Activated T-cell treated with anti-CD3 and anti-CD28 coated beads, Interleukin-2, amount 50 U/mL, for 4 hours (primary cell): ENCODE data around the gene PALM3. TPM values are rescaled to one million over a fixed set of nuclear protein-coding genes. Genes with fewer than 3 reads are reported as not detected.
"Not testable (repeated sequence)": the region's sequence is repeated elsewhere in the genome, so short reads cannot be mapped to it uniquely, and the experiment has no call there.

Source experiments
- ATAC-seq, 2 donors: fragments of 200-7000 bp; cut with Tn5 transposase; one replicate each; pipeline ENCODE4 v1.10.0; 2021
- DNase-seq: peaks from one replicate; pipeline ENCODE4 v3.0.0-alpha.2; 2020
- H3K27me3 Mint-ChIP-seq: one replicate; pipeline ENCODE4 v1.8.0; 2021; ENCODE audit warnings: low read depth, mixed read lengths
- H3K36me3 Mint-ChIP-seq: one replicate; pipeline ENCODE4 v1.8.0; 2022; ENCODE audit warnings: mixed read lengths; ENCODE audit not compliant: insufficient read depth
- H3K4me1 Mint-ChIP-seq: one replicate; pipeline ENCODE4 v1.8.0; 2021; ENCODE audit warnings: low read depth, mixed read lengths
- H3K4me3 Mint-ChIP-seq: one replicate; pipeline ENCODE4 v1.8.0; 2021; ENCODE audit warnings: mild to moderate bottlenecking, moderate library complexity, mixed read lengths
- H3K9me3 Mint-ChIP-seq: one replicate; pipeline ENCODE4 v1.8.0; 2021; ENCODE audit warnings: mixed read lengths
- total RNA-seq, 3 donors: library from RNA; stranded (reverse); gene quantifications; one replicate each; pipeline ENCODE4 v1.2.1, GENCODE V29; 2021

PALM3 gene
- total RNA-seq, 3 donors from 2014 or later, result not detected

- ATAC-seq, result peak in 1 of 2 donors; percentile 67
- H3K36me3 Mint-ChIP-seq, result no peaks in the 10 kb centered on the region
- H3K4me1 Mint-ChIP-seq, result peaks cover 13% of the 10 kb centered on the region
- no peaks in the 10 kb centered on the region for H3K9me3 Mint-ChIP-seq
- DNase-seq, result no peak
- peaks cover 28% of the 10 kb centered on the region for H3K27me3 Mint-ChIP-seq
- H3K4me3 Mint-ChIP-seq, result peak overlapping the region; percentile 71
These were observed 3.4 kb downstream of the PALM3 start for GRCh38 chr19:14058182-14059092.

- DNase-seq, result no peak
- Mint-ChIP-seq H3K27me3 (peaks cover 28% of the 10 kb centered on the region), H3K9me3 (no peaks in the 10 kb centered on the region), H3K4me1 (peaks cover 13% of the 10 kb centered on the region), H3K4me3 (peak overlapping the region; percentile 33), H3K36me3 (peaks cover 7% of the 10 kb centered on the region)
- no peak for ATAC-seq
These were observed 5.0 kb downstream of the PALM3 start for GRCh38 chr19:14056741-14057356.

GRCh38 chr19:14056069-14056666, 5.7 kb downstream of the PALM3 start:
- Mint-ChIP-seq H3K9me3 (no peaks in the 10 kb centered on the region), H3K27me3 (peaks cover 24% of the 10 kb centered on the region), H3K36me3 (peaks cover 11% of the 10 kb centered on the region), H3K4me3 (no peak overlapping the region), H3K4me1 (peaks cover 13% of the 10 kb centered on the region)
- no peak for DNase-seq
- ATAC-seq, result no peak

- Mint-ChIP-seq H3K27me3 (peaks cover 22% of the 10 kb centered on the region), H3K4me1 (peaks cover 13% of the 10 kb centered on the region), H3K9me3 (no peaks in the 10 kb centered on the region), H3K36me3 (peaks cover 12% of the 10 kb centered on the region), H3K4me3 (no peak overlapping the region)
- ATAC-seq, result no peak
- no peak for DNase-seq
These were observed 6.5 kb downstream of the PALM3 start for GRCh38 chr19:14055396-14055795.

GRCh38 chr19:14054721-14055120, 7.2 kb downstream of the PALM3 start:
- Mint-ChIP-seq H3K4me3 (no peak overlapping the region), H3K27me3 (peaks cover 16% of the 10 kb centered on the region), H3K36me3 (peaks cover 14% of the 10 kb centered on the region), H3K4me1 (peaks cover 13% of the 10 kb centered on the region), H3K9me3 (no peaks in the 10 kb centered on the region)
- DNase-seq (no peak), ATAC-seq (no peak)

- Mint-ChIP-seq H3K27me3 (peaks cover 14% of the 10 kb centered on the region), H3K4me1 (peaks cover 11% of the 10 kb centered on the region), H3K9me3 (no peaks in the 10 kb centered on the region), H3K36me3 (peaks cover 14% of the 10 kb centered on the region), H3K4me3 (no peak overlapping the region)
- no peak for ATAC-seq
- DNase-seq, result no peak
These were observed 7.8 kb downstream of the PALM3 start for GRCh38 chr19:14054099-14054498.

- DNase-seq, result no peak
- no peak for ATAC-seq
- peaks cover 8% of the 10 kb centered on the region for H3K27me3 Mint-ChIP-seq
- no peaks in the 10 kb centered on the region for H3K9me3 Mint-ChIP-seq
- H3K4me1 Mint-ChIP-seq, result peaks cover 7% of the 10 kb centered on the region
- H3K36me3 Mint-ChIP-seq, result peaks cover 16% of the 10 kb centered on the region
- no peak overlapping the region for H3K4me3 Mint-ChIP-seq
These were observed 8.4 kb downstream of the PALM3 start for GRCh38 chr19:14053500-14053899.

- Mint-ChIP-seq H3K4me1 (peaks cover 5% of the 10 kb centered on the region), H3K27me3 (peaks cover 4% of the 10 kb centered on the region), H3K4me3 (no peak overlapping the region), H3K9me3 (no peaks in the 10 kb centered on the region), H3K36me3 (peaks cover 20% of the 10 kb centered on the region)
- no peak for ATAC-seq
- no peak for DNase-seq
These were observed 8.8 kb downstream of the PALM3 start for GRCh38 chr19:14053032-14053431.

GRCh38 chr19:14052470-14052869, 9.4 kb downstream of the PALM3 start:
- H3K4me1 Mint-ChIP-seq, result peaks cover 3% of the 10 kb centered on the region
- peaks cover 20% of the 10 kb centered on the region for H3K36me3 Mint-ChIP-seq
- H3K9me3 Mint-ChIP-seq, result no peaks in the 10 kb centered on the region
- no peak for ATAC-seq
- no peak for DNase-seq
- no peak overlapping the region for H3K4me3 Mint-ChIP-seq
- H3K27me3 Mint-ChIP-seq, result no peaks in the 10 kb centered on the region

GRCh38 chr19:14051980-14052379, 9.9 kb downstream of the PALM3 start:
- H3K4me3 Mint-ChIP-seq, result no peak overlapping the region

GRCh38 chr19:14050961-14051360, 10.9 kb downstream of the PALM3 start:
- not testable (repeated sequence) for H3K9me3 Mint-ChIP-seq, H3K4me3 Mint-ChIP-seq, ATAC-seq, H3K4me1 Mint-ChIP-seq, H3K27me3 Mint-ChIP-seq, DNase-seq
- peaks cover 23% of the 10 kb centered on the region for H3K36me3 Mint-ChIP-seq

More at GRCh38 chr19:14051980-14052379, 9.9 kb downstream of the PALM3 start:
- Mint-ChIP-seq H3K27me3 (no peaks in the 10 kb centered on the region), H3K36me3 (peaks cover 20% of the 10 kb centered on the region), H3K4me1 (peaks cover 3% of the 10 kb centered on the region), H3K9me3 (no peaks in the 10 kb centered on the region)
- no peak for DNase-seq
- no peak for ATAC-seq

GRCh38 chr19:14050512-14050911, 11.4 kb downstream of the PALM3 start:
- H3K4me3 Mint-ChIP-seq, result no peak overlapping the region

GRCh38 chr19:14048443-14049153, 13.3 kb downstream of the PALM3 start:
- ATAC-seq (peak; percentile 93 to 94), DNase-seq (peak; percentile 81)
- Mint-ChIP-seq H3K9me3 (no peaks in the 10 kb centered on the region), H3K36me3 (peaks cover 25% of the 10 kb centered on the region), H3K27me3 (no peaks in the 10 kb centered on the region), H3K4me1 (peaks cover 3% of the 10 kb centered on the region), H3K4me3 (no peak overlapping the region)

More at GRCh38 chr19:14050512-14050911, 11.4 kb downstream of the PALM3 start:
- H3K9me3 Mint-ChIP-seq, result no peaks in the 10 kb centered on the region
- H3K36me3 Mint-ChIP-seq, result peaks cover 25% of the 10 kb centered on the region
- DNase-seq, result no peak
- peaks cover 3% of the 10 kb centered on the region for H3K4me1 Mint-ChIP-seq
- no peaks in the 10 kb centered on the region for H3K27me3 Mint-ChIP-seq
- no peak for ATAC-seq

- H3K4me1 Mint-ChIP-seq, ATAC-seq, H3K27me3 Mint-ChIP-seq, H3K9me3 Mint-ChIP-seq, DNase-seq, H3K4me3 Mint-ChIP-seq: not testable (repeated sequence)
- peaks cover 29% of the 10 kb centered on the region for H3K36me3 Mint-ChIP-seq
These were observed 14.0 kb downstream of the PALM3 start for GRCh38 chr19:14047866-14048265.
